Activated T-helper 17 cell treated with anti-CD3 and anti-CD28 coated beads, Interleukin-2, amount 50 U/mL, for 72 hours (primary cell): Measurements from ENCODE around the gene ATP8B3. TPM values are rescaled to one million over a fixed set of nuclear protein-coding genes. Genes with fewer than 3 reads are reported as not detected.
A peak's percentile ranks its signal among the peaks of the same experiment; 100 is the strongest.

ENCODE experiments used
- ATAC-seq: fragments of 150-1000 bp; cut with Tn5 transposase; replicated peaks from 2 replicates; pipeline ENCODE4 v1.10.0; 2021; ENCODE audit warnings: mild to moderate bottlenecking, moderate library complexity
- H3K27ac Mint-ChIP-seq: one replicate; pipeline ENCODE4 v1.8.0; 2022; ENCODE audit warnings: mixed read lengths
- H3K27me3 Mint-ChIP-seq: one replicate; pipeline ENCODE4 v1.8.0; 2022; ENCODE audit warnings: mixed read lengths
- H3K36me3 Mint-ChIP-seq: one replicate; pipeline ENCODE4 v1.8.0; 2022; ENCODE audit warnings: low read depth, mild to moderate bottlenecking, mixed read lengths
- H3K4me1 Mint-ChIP-seq: one replicate; pipeline ENCODE4 v1.8.0; 2022; ENCODE audit warnings: mixed read lengths
- H3K4me3 Mint-ChIP-seq: one replicate; pipeline ENCODE4 v1.8.0; 2022; ENCODE audit warnings: mild to moderate bottlenecking, mixed read lengths
- H3K9me3 Mint-ChIP-seq: one replicate; pipeline ENCODE4 v1.8.0; 2022; ENCODE audit warnings: mixed read lengths
- total RNA-seq, 2 donors: library from RNA; stranded (reverse); gene quantifications; one replicate each; pipeline ENCODE4 v1.2.3, GENCODE V29; 2022

Gene ATP8B3
- total RNA-seq, 2 donors from 2014 or later, result 10.1 to 44.8 TPM

GRCh38 chr19:1830568-1830967 is 18.5 kb upstream of the ATP8B3 start:
- Mint-ChIP-seq H3K27ac (no peak overlapping the region), H3K4me1 (no peaks in the 10 kb centered on the region), H3K36me3 (peaks cover 28% of the 10 kb centered on the region), H3K9me3 (no peaks in the 10 kb centered on the region), H3K4me3 (no peak overlapping the region), H3K27me3 (no peaks in the 10 kb centered on the region)
- ATAC-seq, result no peak

GRCh38 chr19:1829958-1830357 is 17.9 kb upstream of the ATP8B3 start:
- Mint-ChIP-seq H3K27ac (no peak overlapping the region), H3K9me3 (no peaks in the 10 kb centered on the region), H3K36me3 (peaks cover 34% of the 10 kb centered on the region), H3K4me1 (no peaks in the 10 kb centered on the region), H3K4me3 (no peak overlapping the region), H3K27me3 (no peaks in the 10 kb centered on the region)
- ATAC-seq, result no peak

- Mint-ChIP-seq H3K4me1 (no peaks in the 10 kb centered on the region), H3K27ac (no peak overlapping the region)
These were observed 16.5 kb upstream of the ATP8B3 start for GRCh38 chr19:1828279-1829238.

GRCh38 chr19:1827566-1828278 is 15.6 kb upstream of the ATP8B3 start:
- peaks cover 44% of the 10 kb centered on the region for H3K36me3 Mint-ChIP-seq
- no peak overlapping the region for H3K4me3 Mint-ChIP-seq
- no peaks in the 10 kb centered on the region for H3K27me3 Mint-ChIP-seq
- no peaks in the 10 kb centered on the region for H3K9me3 Mint-ChIP-seq
- no peak for ATAC-seq
- H3K4me1 Mint-ChIP-seq, result no peaks in the 10 kb centered on the region
- H3K27ac Mint-ChIP-seq, result no peak overlapping the region

More at GRCh38 chr19:1828279-1829238, 16.5 kb upstream of the ATP8B3 start:
- no peaks in the 10 kb centered on the region for H3K9me3 Mint-ChIP-seq
- H3K36me3 Mint-ChIP-seq, result peaks cover 45% of the 10 kb centered on the region
- no peaks in the 10 kb centered on the region for H3K27me3 Mint-ChIP-seq
- no peak overlapping the region for H3K4me3 Mint-ChIP-seq
- no peak for ATAC-seq

GRCh38 chr19:1826557-1827521 is 14.8 kb upstream of the ATP8B3 start:
- no peak overlapping the region for H3K4me3 Mint-ChIP-seq
- no peaks in the 10 kb centered on the region for H3K4me1 Mint-ChIP-seq
- H3K27me3 Mint-ChIP-seq, result no peaks in the 10 kb centered on the region
- no peaks in the 10 kb centered on the region for H3K9me3 Mint-ChIP-seq
- H3K27ac Mint-ChIP-seq, result no peak overlapping the region
- ATAC-seq, result peak; percentile 15
- peaks cover 48% of the 10 kb centered on the region for H3K36me3 Mint-ChIP-seq

GRCh38 chr19:1825909-1826556 is 14.0 kb upstream of the ATP8B3 start:
- Mint-ChIP-seq H3K4me3 (no peak overlapping the region), H3K4me1 (no peaks in the 10 kb centered on the region), H3K36me3 (peaks cover 51% of the 10 kb centered on the region), H3K9me3 (no peaks in the 10 kb centered on the region), H3K27me3 (no peaks in the 10 kb centered on the region), H3K27ac (peak overlapping the region; percentile 48)
- ATAC-seq, result peak; percentile 92

- Mint-ChIP-seq H3K27ac (no peak overlapping the region), H3K27me3 (no peaks in the 10 kb centered on the region), H3K4me3 (no peak overlapping the region), H3K9me3 (no peaks in the 10 kb centered on the region), H3K4me1 (no peaks in the 10 kb centered on the region), H3K36me3 (peaks cover 64% of the 10 kb centered on the region)
- no peak for ATAC-seq
These were observed 12.2 kb upstream of the ATP8B3 start for GRCh38 chr19:1824252-1824622.

GRCh38 chr19:1823539-1824251 is 11.6 kb upstream of the ATP8B3 start:
- no peaks in the 10 kb centered on the region for H3K9me3 Mint-ChIP-seq
- H3K36me3 Mint-ChIP-seq, result peaks cover 60% of the 10 kb centered on the region
- no peaks in the 10 kb centered on the region for H3K4me1 Mint-ChIP-seq
- ATAC-seq, result no peak
- no peak overlapping the region for H3K27ac Mint-ChIP-seq
- H3K27me3 Mint-ChIP-seq, result no peaks in the 10 kb centered on the region
- no peak overlapping the region for H3K4me3 Mint-ChIP-seq

GRCh38 chr19:1823020-1823419 is 10.9 kb upstream of the ATP8B3 start:
- Mint-ChIP-seq H3K27me3 (no peaks in the 10 kb centered on the region), H3K4me3 (no peak overlapping the region), H3K9me3 (no peaks in the 10 kb centered on the region), H3K27ac (no peak overlapping the region), H3K36me3 (peaks cover 62% of the 10 kb centered on the region), H3K4me1 (no peaks in the 10 kb centered on the region)
- no peak for ATAC-seq

GRCh38 chr19:1822210-1822609 is 10.1 kb upstream of the ATP8B3 start:
- H3K27ac Mint-ChIP-seq, result no peak overlapping the region
- no peaks in the 10 kb centered on the region for H3K27me3 Mint-ChIP-seq
- no peak for ATAC-seq
- no peaks in the 10 kb centered on the region for H3K9me3 Mint-ChIP-seq
- no peak overlapping the region for H3K4me3 Mint-ChIP-seq
- peaks cover 66% of the 10 kb centered on the region for H3K36me3 Mint-ChIP-seq
- H3K4me1 Mint-ChIP-seq, result no peaks in the 10 kb centered on the region

GRCh38 chr19:1819341-1820255 is 7.5 kb upstream of the ATP8B3 start:
- no peak for ATAC-seq

GRCh38 chr19:1818549-1819195 is 6.6 kb upstream of the ATP8B3 start:
- Mint-ChIP-seq H3K27ac (no peak overlapping the region), H3K9me3 (no peaks in the 10 kb centered on the region), H3K4me3 (no peak overlapping the region), H3K27me3 (no peaks in the 10 kb centered on the region), H3K4me1 (no peaks in the 10 kb centered on the region), H3K36me3 (peaks cover 45% of the 10 kb centered on the region)
- no peak for ATAC-seq

More at GRCh38 chr19:1819341-1820255, 7.5 kb upstream of the ATP8B3 start:
- Mint-ChIP-seq H3K4me1 (no peaks in the 10 kb centered on the region), H3K36me3 (peaks cover 53% of the 10 kb centered on the region), H3K4me3 (no peak overlapping the region), H3K27me3 (no peaks in the 10 kb centered on the region), H3K27ac (no peak overlapping the region), H3K9me3 (no peaks in the 10 kb centered on the region)
